H9 (cell line): ENCODE measurements around the gene PNLIP. TPM values are rescaled to one million over a fixed set of nuclear protein-coding genes. Genes with fewer than 3 reads are reported as not detected.

Experiments used
- DNase-seq: peaks from one replicate; pipeline ENCODE4 v3.0.0-alpha.2; 2017
- H2AFZ ChIP-seq: one replicate; pipeline ENCODE4 v1.6.1; 2013; ENCODE audit warnings: mild to moderate bottlenecking, low read length, control low read depth, moderate library complexity
- H2AK5ac ChIP-seq: 2 replicates; pipeline ENCODE4 v1.6.1; 2013; ENCODE audit warnings: low read length, control low read depth, mixed read lengths; ENCODE audit not compliant: insufficient read length
- H2BK120ac ChIP-seq: one replicate; pipeline ENCODE4 v1.6.1; 2013; ENCODE audit warnings: low read depth, mild to moderate bottlenecking, low read length, control low read depth, inconsistent platforms; ENCODE audit not compliant: poor library complexity, severe bottlenecking
- H2BK12ac ChIP-seq: 2 replicates; pipeline ENCODE4 v1.6.1; 2013; ENCODE audit warnings: low read length, control low read depth, mixed read lengths, low read depth; ENCODE audit not compliant: insufficient read length
- H2BK15ac ChIP-seq: 2 replicates; pipeline ENCODE4 v1.6.1; 2013; ENCODE audit warnings: low read depth, low read length, control low read depth
- H2BK20ac ChIP-seq: one replicate; pipeline ENCODE4 v1.6.1; 2013; ENCODE audit warnings: low read depth, mild to moderate bottlenecking, low read length, control low read depth, inconsistent platforms; ENCODE audit not compliant: poor library complexity, severe bottlenecking
- H2BK5ac ChIP-seq: 2 replicates; pipeline ENCODE4 v1.6.1; 2013; ENCODE audit warnings: low read length, control low read depth, mixed read lengths; ENCODE audit not compliant: insufficient read length
- H3K14ac ChIP-seq: 2 replicates; pipeline ENCODE4 v1.6.1; 2013; ENCODE audit warnings: low read length, control low read depth; ENCODE audit not compliant: insufficient read depth
- H3K18ac ChIP-seq: 2 replicates; pipeline ENCODE4 v1.6.1; 2013; ENCODE audit warnings: low read depth, mild to moderate bottlenecking, mixed read lengths, low read length, control low read depth; ENCODE audit not compliant: insufficient read length
- H3K23ac ChIP-seq: 2 replicates; pipeline ENCODE4 v1.6.1; 2013; ENCODE audit warnings: low read length, control low read depth, mixed read lengths, low read depth; ENCODE audit not compliant: insufficient read length
- H3K23me2 ChIP-seq: 2 replicates; pipeline ENCODE4 v1.6.1; 2013; ENCODE audit warnings: low read depth, mild to moderate bottlenecking, mixed read lengths, low read length, control low read depth; ENCODE audit not compliant: insufficient read length, poor library complexity, severe bottlenecking
- H3K27ac ChIP-seq: 2 replicates; pipeline ENCODE4 v1.5.1; 2013; ENCODE audit warnings: low read length, control low read depth, mixed read lengths, low read depth; ENCODE audit not compliant: insufficient read length
- H3K27me3 ChIP-seq: 2 replicates; pipeline ENCODE4 v1.6.1; 2013; ENCODE audit warnings: low read length, control low read depth, inconsistent platforms; ENCODE audit not compliant: insufficient read depth
- H3K4ac ChIP-seq: 2 replicates; pipeline ENCODE4 v1.6.1; 2013; ENCODE audit warnings: low read depth, mild to moderate bottlenecking, control low read depth, inconsistent platforms, low read length, moderate library complexity
- H3K4me1 ChIP-seq: 2 replicates; pipeline ENCODE4 v1.6.1; 2013; ENCODE audit warnings: low read length, control low read depth, inconsistent platforms; ENCODE audit not compliant: insufficient read depth
- H3K4me2 ChIP-seq: 2 replicates; pipeline ENCODE4 v1.6.1; 2013; ENCODE audit warnings: low read length, control low read depth, mixed read lengths; ENCODE audit not compliant: insufficient read length, insufficient read depth
- H3K56ac ChIP-seq: 2 replicates; pipeline ENCODE4 v1.6.1; 2013; ENCODE audit warnings: low read depth, mild to moderate bottlenecking, mixed read lengths, low read length, control low read depth; ENCODE audit not compliant: insufficient read length
- H3K79me1 ChIP-seq: 2 replicates; pipeline ENCODE4 v1.6.1; 2013; ENCODE audit warnings: low read depth, mild to moderate bottlenecking, moderate library complexity, low read length, control low read depth, inconsistent platforms; ENCODE audit not compliant: insufficient read depth, poor library complexity, severe bottlenecking
- H3K79me2 ChIP-seq: 2 replicates; pipeline ENCODE4 v1.6.1; 2013; ENCODE audit warnings: low read length, control low read depth, inconsistent platforms; ENCODE audit not compliant: insufficient read depth
- H3K9ac ChIP-seq: 2 replicates; pipeline ENCODE4 v1.6.1; 2013; ENCODE audit warnings: low read length, control low read depth, mixed read lengths; ENCODE audit not compliant: insufficient read length; ENCODE audit errors: extremely low read depth
- H3K9me3 ChIP-seq: one replicate; pipeline ENCODE4 v1.6.1; 2013; ENCODE audit warnings: low read depth, low read length, inconsistent platforms; ENCODE audit not compliant: control insufficient read depth
- H3T11ph ChIP-seq: one replicate; pipeline ENCODE4 v1.6.1; 2013; ENCODE audit warnings: mild to moderate bottlenecking, low read length, control low read depth, inconsistent platforms
- H4K20me1 ChIP-seq: one replicate; pipeline ENCODE4 v1.6.1; 2013; ENCODE audit not compliant: control insufficient read depth, insufficient read length, insufficient read depth
- H4K5ac ChIP-seq: 2 replicates; pipeline ENCODE4 v1.6.1; 2013; ENCODE audit warnings: low read depth, mild to moderate bottlenecking, mixed read lengths, low read length, control low read depth; ENCODE audit not compliant: insufficient read length
- H4K8ac ChIP-seq: replicated peaks from 2 replicates; pipeline ENCODE4 v1.6.1; 2013; ENCODE audit warnings: low read length, control low read depth, mixed read lengths, low read depth; ENCODE audit not compliant: insufficient read length
- H4K91ac ChIP-seq: 2 replicates; pipeline ENCODE4 v1.6.1; 2013; ENCODE audit warnings: low read depth, mild to moderate bottlenecking, moderate library complexity, mixed read lengths, low read length, control low read depth; ENCODE audit not compliant: insufficient read length
- H3K27ac Mint-ChIP-seq, 3 experiments: 2 replicates in 2 of 3; 3 replicates in 1 of 3; pipeline ENCODE4 v1.8.0; 2020 to 2021; ENCODE audit warnings: mixed read lengths in 3 of 3, mild to moderate bottlenecking in 1 of 3, moderate library complexity in 1 of 3
- H3K27me3 Mint-ChIP-seq: 2 replicates; pipeline ENCODE4 v1.8.0; 2021; ENCODE audit warnings: low read depth, mild to moderate bottlenecking, moderate library complexity, mixed read lengths
- H3K36me3 Mint-ChIP-seq, 3 experiments: 2 replicates in 2 of 3; 3 replicates in 1 of 3; pipeline ENCODE4 v1.8.0; 2020 to 2021; ENCODE audit warnings: low read depth in 3 of 3, mixed read lengths in 3 of 3; ENCODE audit not compliant: insufficient read depth in 1 of 3
- H3K4me1 Mint-ChIP-seq, 2 experiments: 2 replicates each; pipeline ENCODE4 v1.8.0; 2020; ENCODE audit warnings: mixed read lengths in 2 of 2
- H3K4me3 Mint-ChIP-seq, 2 experiments: 2 replicates in 1 of 2; 3 replicates in 1 of 2; pipeline ENCODE4 v1.8.0; 2020 to 2021; ENCODE audit warnings: mild to moderate bottlenecking in 2 of 2, mixed read lengths in 2 of 2, moderate library complexity in 1 of 2
- H3K9me3 Mint-ChIP-seq, 2 experiments: 2 replicates in 1 of 2; 3 replicates in 1 of 2; pipeline ENCODE4 v1.8.0; 2020; ENCODE audit warnings: mild to moderate bottlenecking in 2 of 2, mixed read lengths in 2 of 2, moderate library complexity in 1 of 2
- CTCF ChIP-seq: fragments of 200-600 bp; sonication (generic); conservative IDR thresholded peaks from 3 replicates; pipeline ENCODE4 v1.8.0; 2021; ENCODE audit warnings: antibody characterized with exemption, mild to moderate bottlenecking
- WGBS: extraction: QIAGEN DNeasy Blood & Tissue Kit; methylation state at CpG from one replicate; pipeline ENCODE4 v1.1.7; 2013; ENCODE audit warnings: missing lambda C conversion rate, low lambda C conversion rate, mixed read lengths; ENCODE audit not compliant: insufficient read length; ENCODE audit errors: extremely low coverage; 5-methylcytosine and 5-hydroxymethylcytosine counted together
- total RNA-seq: library from RNA; stranded (reverse); gene quantifications from 2 replicates; pipeline ENCODE4 v1.2.1, GENCODE V29; 2021

Gene PNLIP
- total RNA-seq, 1 experiment from 2014 or later: not detected

DNA sequence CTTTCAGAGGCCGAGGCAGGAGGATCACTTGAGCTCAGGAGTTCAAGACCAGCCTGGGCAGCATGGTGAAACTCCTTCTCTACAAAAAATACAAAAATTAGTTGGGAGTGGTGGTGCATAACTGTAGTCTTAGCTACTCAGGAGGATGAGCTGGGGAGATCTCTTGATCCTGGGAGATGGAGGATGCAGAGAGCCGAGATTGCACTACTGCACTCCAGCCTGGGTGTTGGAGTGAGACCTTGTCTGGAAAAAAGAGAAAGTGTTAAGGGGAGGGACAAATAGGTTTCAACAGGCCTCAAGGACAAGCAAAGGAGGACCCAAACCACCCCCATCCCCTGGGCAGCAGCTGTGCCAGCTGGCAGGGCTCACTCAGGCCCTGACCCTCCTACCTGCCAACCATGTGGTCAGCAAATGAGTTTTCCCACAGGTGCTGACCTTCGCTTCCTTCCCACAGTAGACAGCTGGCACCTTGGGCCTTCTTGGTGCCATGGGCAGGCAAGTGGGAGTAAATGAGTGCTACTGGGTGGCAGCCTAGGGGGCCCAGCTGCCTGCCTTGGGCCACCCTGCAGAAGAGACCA is 69.6 kb downstream of the PNLIP start:
- Histone ChIP-seq H3K9me3 (no peaks in the 10 kb centered on the region), H2AK5ac (no peak overlapping the region), H2BK120ac (no peak overlapping the region), H3K79me1 (no peaks in the 10 kb centered on the region), H3K14ac (no peak overlapping the region), H2BK12ac (no peak overlapping the region), H3K23ac (no peak overlapping the region), H3K79me2 (no peaks in the 10 kb centered on the region), H2AFZ (no peak overlapping the region), H2BK15ac (no peak overlapping the region), H2BK5ac (no peak overlapping the region), H3K23me2 (no peaks in the 10 kb centered on the region), H3T11ph (no peak overlapping the region), H3K27me3 (no peaks in the 10 kb centered on the region; the same call in 1 of the 2 replicates), H4K8ac (no peak overlapping the region), H3K4me1 (no peaks in the 10 kb centered on the region), H3K9ac (no peak overlapping the region), H2BK20ac (no peak overlapping the region), H3K4me2 (no peak overlapping the region), H4K20me1 (no peaks in the 10 kb centered on the region), H3K18ac (no peak overlapping the region), H3K56ac (no peak overlapping the region), H3K27ac (no peak overlapping the region), H4K5ac (no peak overlapping the region), H3K4ac (no peak overlapping the region), H4K91ac (no peak overlapping the region)
- Mint-ChIP-seq H3K27ac (no peak overlapping the region; a peak in 1 of 7 replicates), H3K27me3 (peaks cover 9% of the 10 kb centered on the region), H3K9me3 (peaks cover 9 to 10% of the 10 kb centered on the region in 2 experiments; a peak in 3 of 5 replicates), H3K4me3 (no peak overlapping the region), H3K4me1 (peaks cover 10 to 18% of the 10 kb centered on the region in 2 experiments), H3K36me3 (peaks cover 0 to 4% (median 4%) of the 10 kb centered on the region in 3 experiments; a peak in 2 of 7 replicates)
- DNase-seq: no peak
- WGBS: no CpG with 5 or more reads among the region's 3 CpGs
- no peak for TF ChIP-seq CTCF

Other genes with a start within 250 kb of the PNLIP start
- 1.3 and 1.8 TPM in 2 replicates for gene CCDC172, start 221.5 kb upstream of the PNLIP start, total RNA-seq
- not detected in 2 replicates for gene PNLIPRP3, start 118.1 kb upstream of the PNLIP start, total RNA-seq
- not detected in 2 replicates for gene PNLIPRP1, start 45.0 kb downstream of the PNLIP start, total RNA-seq
- gene PNLIPRP2, start 75.0 kb downstream of the PNLIP start, total RNA-seq: 0.24 and 0.26 TPM in 2 replicates
- 2.9 and 3.2 TPM in 2 replicates for gene HSPA12A, start 196.6 kb downstream of the PNLIP start, total RNA-seq